ENCODE measurements around the gene TRERF1. TPM values are rescaled to one million over a fixed set of nuclear protein-coding genes. Genes with fewer than 3 reads are reported as not detected.
"Not testable (repeated sequence)": the region's sequence is repeated elsewhere in the genome, so short reads cannot be mapped to it uniquely, and the experiment has no call there.

TRERF1 gene
- total and polyA plus RNA-seq, 2 experiments from 2014 or later: 3.2 to 5.1 TPM

- Histone ChIP-seq H3K79me2 (peaks cover 36% of the 10 kb centered on the region), H3K4me3 (no peak overlapping the region), H3K4me1 (ENCODE audit: insufficient read depth) (peaks cover 3% of the 10 kb centered on the region), H3K9me3 (ENCODE audit: low read depth) (no peaks in the 10 kb centered on the region), H3K9me2 (replicated peaks; ENCODE audit: insufficient read depth) (no peaks in the 10 kb centered on the region), H4K20me1 (ENCODE audit: insufficient read depth, poor library complexity, severe bottlenecking) (no peaks in the 10 kb centered on the region), H2AFZ (no peak overlapping the region), H3K36me3 (replicated peaks; ENCODE audit: insufficient read depth, low read depth) (no peaks in the 10 kb centered on the region), H3K4me2 (no peak overlapping the region), H3K27ac (no peak overlapping the region), H3K27me3 (no peaks in the 10 kb centered on the region)
- 97% methylated on average over 6 of the region's 6 CpGs for WGBS (ENCODE audit: low lambda C conversion rate, missing lambda C conversion rate)
- TF ChIP-seq EZH2 (IDR thresholded peaks at IDR 0.05; ENCODE audit: borderline replicate concordance) (no peak), CTCF (IDR thresholded peaks at IDR 0.05; ENCODE audit: poor library complexity) (no peak), EZH2phosphoT487 (IDR thresholded peaks at IDR 0.05; ENCODE audit: low read depth, severe bottlenecking, unreplicated experiment) (no peak)
- no peak for DNase-seq (ENCODE audit: low spot score)
Observed at GRCh38 chr6:42211726-42212125, 240.0 kb downstream of the TRERF1 start.

- Histone ChIP-seq H3K36me3 (replicated peaks; ENCODE audit: insufficient read depth, low read depth) (no peaks in the 10 kb centered on the region), H2AFZ (no peak overlapping the region), H3K79me2 (peaks cover 31% of the 10 kb centered on the region), H3K4me1 (ENCODE audit: insufficient read depth) (no peaks in the 10 kb centered on the region), H3K27me3 (no peaks in the 10 kb centered on the region), H3K9me3 (ENCODE audit: low read depth) (no peaks in the 10 kb centered on the region), H3K27ac (peak overlapping the region; percentile 40), H4K20me1 (ENCODE audit: insufficient read depth, poor library complexity, severe bottlenecking) (no peaks in the 10 kb centered on the region), H3K4me3 (no peak overlapping the region), H3K9me2 (replicated peaks; ENCODE audit: insufficient read depth) (no peaks in the 10 kb centered on the region), H3K4me2 (no peak overlapping the region)
- no peak for TF ChIP-seq EZH2 (IDR thresholded peaks at IDR 0.05; ENCODE audit: borderline replicate concordance)
- no peak for TF ChIP-seq CTCF (IDR thresholded peaks at IDR 0.05; ENCODE audit: poor library complexity)
- no peak for TF ChIP-seq EZH2phosphoT487 (IDR thresholded peaks at IDR 0.05; ENCODE audit: low read depth, severe bottlenecking, unreplicated experiment)
- DNase-seq (ENCODE audit: low spot score): no peak
- 100% methylated on average over 1 of the region's 1 CpG for WGBS (ENCODE audit: low lambda C conversion rate, missing lambda C conversion rate)
Observed at GRCh38 chr6:42210551-42210950, 241.2 kb downstream of the TRERF1 start.

GRCh38 chr6:42207559-42207958, 244.2 kb downstream of the TRERF1 start:
- H3K79me2 ChIP-seq; H3K9me3 ChIP-seq (ENCODE audit: low read depth); H4K20me1 ChIP-seq (ENCODE audit: insufficient read depth, poor library complexity, severe bottlenecking); H3K9me2 ChIP-seq (replicated peaks; ENCODE audit: insufficient read depth); H2AFZ ChIP-seq; H3K27ac ChIP-seq; H3K4me3 ChIP-seq; H3K36me3 ChIP-seq (replicated peaks; ENCODE audit: insufficient read depth, low read depth); H3K4me2 ChIP-seq; H3K27me3 ChIP-seq; DNase-seq (ENCODE audit: low spot score); H3K4me1 ChIP-seq (ENCODE audit: insufficient read depth): not testable (repeated sequence)
- 76% methylated on average over 2 of the region's 2 CpGs for WGBS (ENCODE audit: low lambda C conversion rate, missing lambda C conversion rate)

GRCh38 chr6:42204768-42205282, 246.9 kb downstream of the TRERF1 start:
- no peak overlapping the region for H3K4me3 ChIP-seq
- H3K4me1 ChIP-seq (ENCODE audit: insufficient read depth): peaks cover 13% of the 10 kb centered on the region
- H4K20me1 ChIP-seq (ENCODE audit: insufficient read depth, poor library complexity, severe bottlenecking): no peaks in the 10 kb centered on the region
- no peak overlapping the region for H2AFZ ChIP-seq
- TF ChIP-seq EZH2phosphoT487 (IDR thresholded peaks at IDR 0.05; ENCODE audit: low read depth, severe bottlenecking, unreplicated experiment) (no peak), EZH2 (IDR thresholded peaks at IDR 0.05; ENCODE audit: borderline replicate concordance) (no peak), CTCF (IDR thresholded peaks at IDR 0.05; ENCODE audit: poor library complexity) (no peak)
- no peak for DNase-seq (ENCODE audit: low spot score)
- peak overlapping the region; percentile 2 for H3K4me2 ChIP-seq
- no peaks in the 10 kb centered on the region for H3K79me2 ChIP-seq
- H3K9me3 ChIP-seq (ENCODE audit: low read depth): no peaks in the 10 kb centered on the region
- WGBS (ENCODE audit: low lambda C conversion rate, missing lambda C conversion rate): 87% methylated on average over 4 of the region's 4 CpGs
- no peaks in the 10 kb centered on the region for H3K27me3 ChIP-seq
- H3K27ac ChIP-seq: peak overlapping the region; percentile 61
- H3K9me2 ChIP-seq (replicated peaks; ENCODE audit: insufficient read depth): no peaks in the 10 kb centered on the region
- no peaks in the 10 kb centered on the region for H3K36me3 ChIP-seq (replicated peaks; ENCODE audit: insufficient read depth, low read depth)
